ENCODE results near the gene TSEN54. TPM values are rescaled to one million over a fixed set of nuclear protein-coding genes. Genes with fewer than 3 reads are reported as not detected.

Gene TSEN54
- total RNA-seq, 1 donor from 2014 or later: 16.0 TPM

GRCh38 chr17:75487351-75488070 is 28.8 kb upstream of the TSEN54 start:
- no peak for DNase-seq (ENCODE audit: extremely low read depth, low read depth, low spot score)

GRCh38 chr17:75488693-75489510 is 27.4 kb upstream of the TSEN54 start:
- DNase-seq (ENCODE audit: extremely low read depth, low read depth, low spot score): no peak

- no peak for DNase-seq (ENCODE audit: extremely low read depth, low read depth, low spot score)
Measured at GRCh38 chr17:75489511-75489955, 26.8 kb upstream of the TSEN54 start.

- DNase-seq (ENCODE audit: extremely low read depth, low read depth, low spot score): no peak
Measured at GRCh38 chr17:75490173-75490743, 26.1 kb upstream of the TSEN54 start.

- DNase-seq (ENCODE audit: extremely low read depth, low read depth, low spot score): no peak
Measured at GRCh38 chr17:75490953-75491649, 25.2 kb upstream of the TSEN54 start.

- no peak for DNase-seq (ENCODE audit: extremely low read depth, low read depth, low spot score)
Measured at GRCh38 chr17:75491680-75492079, 24.6 kb upstream of the TSEN54 start.

GRCh38 chr17:75492555-75493168 is 23.7 kb upstream of the TSEN54 start:
- no peak for DNase-seq (ENCODE audit: extremely low read depth, low read depth, low spot score)

GRCh38 chr17:75493476-75494129 is 22.7 kb upstream of the TSEN54 start:
- DNase-seq (ENCODE audit: extremely low read depth, low read depth, low spot score): no peak

- DNase-seq (ENCODE audit: extremely low read depth, low read depth, low spot score): no peak
Measured at GRCh38 chr17:75494326-75494877, 21.9 kb upstream of the TSEN54 start.

- no peak for DNase-seq (ENCODE audit: extremely low read depth, low read depth, low spot score)
Measured at GRCh38 chr17:75496005-75496404, 20.3 kb upstream of the TSEN54 start.

GRCh38 chr17:75498039-75498725 is 18.1 kb upstream of the TSEN54 start:
- no peak for DNase-seq (ENCODE audit: extremely low read depth, low read depth, low spot score)

- no peak for DNase-seq (ENCODE audit: extremely low read depth, low read depth, low spot score)
Measured at GRCh38 chr17:75498726-75499213, 17.6 kb upstream of the TSEN54 start.

GRCh38 chr17:75499313-75500022 is 16.9 kb upstream of the TSEN54 start:
- DNase-seq (ENCODE audit: extremely low read depth, low read depth, low spot score): no peak

- no peak for DNase-seq (ENCODE audit: extremely low read depth, low read depth, low spot score)
Measured at GRCh38 chr17:75500419-75501216, 15.7 kb upstream of the TSEN54 start.

- DNase-seq (ENCODE audit: extremely low read depth, low read depth, low spot score): no peak
Measured at GRCh38 chr17:75501378-75502071, 14.8 kb upstream of the TSEN54 start.

GRCh38 chr17:75502072-75502720 is 14.1 kb upstream of the TSEN54 start:
- no peak for DNase-seq (ENCODE audit: extremely low read depth, low read depth, low spot score)
